ENCODE measurements around the gene SLC7A9. TPM values are rescaled to one million over a fixed set of nuclear protein-coding genes. Genes with fewer than 3 reads are reported as not detected.

Gene SLC7A9
- total RNA-seq, 2 donors from 2014 or later = not detected

GRCh38 chr19:32876236-32876918 is 6.8 kb upstream of the SLC7A9 start:
- intact Hi-C loops (cut with DNase I) = no loop called here
- TF ChIP-seq CTCF (IDR thresholded peaks at IDR 0.05) = no peak
- no peak for TF ChIP-seq POLR2A (IDR thresholded peaks at IDR 0.05)
- Histone ChIP-seq H3K27me3 (no peaks in the 10 kb centered on the region), H3K4me1 (no peaks in the 10 kb centered on the region), H3K36me3 (replicated peaks in 1 of 2; ENCODE audit: insufficient read depth in 1 of 2, low read depth in 2 of 2) (no peaks in the 10 kb centered on the region), H3K27ac (no peak overlapping the region), H3K4me3 (no peak overlapping the region), H3K9me3 (no peaks in the 10 kb centered on the region)
- DNase-seq (no peak), ATAC-seq (no peak)
- WGBS, 2 donors = 90 to 93% methylated on average over 9 of the region's 9 CpGs

- WGBS, 2 donors = 68 to 89% methylated on average over 6 to 7 of the region's 7 CpGs
- intact Hi-C loops (cut with DNase I) = no loop called here
- H3K27me3 ChIP-seq = no peaks in the 10 kb centered on the region
- no peak for TF ChIP-seq POLR2A (IDR thresholded peaks at IDR 0.05)
- no peak for TF ChIP-seq CTCF (IDR thresholded peaks at IDR 0.05)
- no peaks in the 10 kb centered on the region for H3K36me3 ChIP-seq (replicated peaks in 1 of 2; ENCODE audit: insufficient read depth in 1 of 2, low read depth in 2 of 2)
- ATAC-seq (no peak), DNase-seq (no peak)
- no peaks in the 10 kb centered on the region for H3K4me1 ChIP-seq
- no peak overlapping the region for H3K27ac ChIP-seq
- no peaks in the 10 kb centered on the region for H3K9me3 ChIP-seq
- H3K4me3 ChIP-seq = no peak overlapping the region
Observed at GRCh38 chr19:32875428-32875827, 5.9 kb upstream of the SLC7A9 start.

GRCh38 chr19:32874605-32875004 is 5.0 kb upstream of the SLC7A9 start:
- H3K4me1 ChIP-seq = no peaks in the 10 kb centered on the region
- intact Hi-C loops (cut with DNase I) = no loop called here

GRCh38 chr19:32873247-32873959 is 3.8 kb upstream of the SLC7A9 start:
- WGBS, 2 donors = 81 to 87% methylated on average over 18 of the region's 18 CpGs
- Histone ChIP-seq H3K4me3 (no peak overlapping the region), H3K27me3 (no peaks in the 10 kb centered on the region), H3K36me3 (replicated peaks in 1 of 2; ENCODE audit: insufficient read depth in 1 of 2, low read depth in 2 of 2) (no peaks in the 10 kb centered on the region), H3K4me1 (no peaks in the 10 kb centered on the region), H3K27ac (no peak overlapping the region), H3K9me3 (no peaks in the 10 kb centered on the region)
- intact Hi-C loops (cut with DNase I) = no loop called here
- ATAC-seq (no peak), DNase-seq (no peak)
- TF ChIP-seq CTCF (IDR thresholded peaks at IDR 0.05) = no peak
- TF ChIP-seq POLR2A (IDR thresholded peaks at IDR 0.05) = no peak

More at GRCh38 chr19:32874605-32875004, 5.0 kb upstream of the SLC7A9 start:
- WGBS, 2 donors = 75 to 96% methylated on average over 7 to 9 of the region's 9 CpGs
- ATAC-seq (no peak), DNase-seq (no peak)
- Histone ChIP-seq H3K4me3 (no peak overlapping the region), H3K27ac (no peak overlapping the region), H3K27me3 (no peaks in the 10 kb centered on the region), H3K36me3 (replicated peaks in 1 of 2; ENCODE audit: insufficient read depth in 1 of 2, low read depth in 2 of 2) (no peaks in the 10 kb centered on the region), H3K9me3 (no peaks in the 10 kb centered on the region)
- TF ChIP-seq CTCF (IDR thresholded peaks at IDR 0.05) = no peak
- TF ChIP-seq POLR2A (IDR thresholded peaks at IDR 0.05) = no peak
